ELF-1 (cell line): ENCODE results near the gene RCBTB1.
"Not testable (repeated sequence)": the region's sequence is repeated elsewhere in the genome, so short reads cannot be mapped to it uniquely, and the experiment has no call there.

Experiments
- DNase-seq: peaks from one replicate; pipeline ENCODE4 v3.0.0-alpha.2; 2016; ENCODE audit warnings: low read depth, low spot score

The RCBTB1 gene

GRCh38 chr13:49521224-49521623 is 64.1 kb downstream of the RCBTB1 start:
- DNase-seq, result no peak

DNA sequence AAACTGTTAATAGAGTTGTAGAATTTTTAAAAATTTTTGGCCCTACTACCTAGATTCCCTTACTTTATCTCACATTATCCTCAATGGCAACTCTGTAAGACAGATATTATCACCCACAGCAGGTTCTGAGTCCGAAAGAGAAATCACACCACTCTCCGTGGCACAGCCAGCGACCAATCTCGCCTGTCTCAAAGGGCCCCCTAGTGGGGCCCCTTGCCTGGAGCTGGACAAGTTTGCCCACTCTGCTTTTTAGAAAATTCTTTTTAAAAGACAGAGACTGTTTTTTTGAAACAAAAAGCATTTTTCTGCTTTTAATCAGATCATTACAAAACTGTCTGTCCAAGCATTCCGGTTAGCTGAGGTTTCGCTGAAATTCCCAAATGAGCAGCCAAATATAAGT is 67.9 kb downstream of the RCBTB1 start:
- peak; percentile 11 for DNase-seq

- no peak for DNase-seq
These were observed 68.9 kb downstream of the RCBTB1 start for GRCh38 chr13:49516467-49516866.

GRCh38 chr13:49512578-49512977 is 72.8 kb downstream of the RCBTB1 start:
- DNase-seq, result no peak

DNA sequence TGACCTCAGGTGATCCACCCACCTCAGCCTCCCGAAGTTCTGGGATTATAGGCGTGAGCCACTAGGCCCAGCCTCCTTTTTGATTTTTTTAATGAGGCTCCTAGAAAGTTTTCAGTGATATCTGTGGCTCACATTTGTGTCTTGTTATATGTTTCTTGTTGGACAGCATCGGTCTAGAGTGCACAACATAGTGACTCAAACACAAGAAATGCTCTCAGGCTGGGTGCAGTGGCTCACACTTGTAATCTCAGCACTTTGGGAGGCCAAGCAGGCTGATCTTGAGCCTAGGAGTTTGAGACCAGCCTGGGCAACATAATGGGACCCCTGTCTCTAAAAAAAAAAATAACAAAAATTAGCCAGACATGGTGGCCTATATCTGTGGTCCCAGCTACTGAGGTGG is 81.4 kb downstream of the RCBTB1 start:
- DNase-seq, result no peak

DNA sequence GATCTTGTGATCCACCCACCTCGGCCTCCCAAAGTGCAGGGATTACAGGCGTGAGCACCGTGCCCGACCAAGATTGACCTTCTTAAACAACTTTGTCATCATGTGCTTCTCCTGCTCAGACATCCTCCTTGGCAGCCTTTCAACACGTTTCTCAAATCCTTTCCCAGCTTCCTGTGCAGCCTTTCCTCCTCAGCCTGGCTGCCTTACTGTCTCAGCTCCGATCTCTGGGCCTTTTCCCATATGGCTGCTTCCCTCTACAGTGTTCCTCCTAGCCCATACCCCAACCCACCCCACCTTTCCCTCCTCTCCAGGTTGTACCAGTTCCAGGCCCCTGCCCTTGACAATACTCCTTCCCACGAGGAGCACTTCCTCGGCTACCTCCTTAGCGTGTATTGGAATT is 82.4 kb downstream of the RCBTB1 start:
- no peak for DNase-seq

GRCh38 chr13:49499889-49500660 is 85.3 kb downstream of the RCBTB1 start:
- no peak for DNase-seq

DNA sequence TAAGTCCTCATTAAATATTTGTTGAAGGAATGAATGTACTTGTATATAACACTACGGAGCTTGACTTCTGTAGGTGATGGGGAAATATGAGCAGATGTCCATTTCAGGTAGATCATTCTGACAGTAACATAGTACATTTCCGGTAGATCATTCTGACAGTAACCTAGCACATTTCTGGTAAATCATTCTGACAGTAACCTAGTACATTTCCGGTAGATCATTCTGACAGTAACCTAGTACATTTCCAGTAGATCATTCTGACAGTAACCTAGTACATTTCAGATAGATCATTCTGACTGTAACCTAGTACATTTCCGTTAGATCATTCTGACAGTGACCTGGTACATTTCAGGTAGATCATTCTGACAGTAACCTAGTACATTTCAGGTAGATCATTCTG is 87.2 kb downstream of the RCBTB1 start:
- no peak for DNase-seq

GRCh38 chr13:49497272-49497671 is 88.1 kb downstream of the RCBTB1 start:
- no peak for DNase-seq

DNA sequence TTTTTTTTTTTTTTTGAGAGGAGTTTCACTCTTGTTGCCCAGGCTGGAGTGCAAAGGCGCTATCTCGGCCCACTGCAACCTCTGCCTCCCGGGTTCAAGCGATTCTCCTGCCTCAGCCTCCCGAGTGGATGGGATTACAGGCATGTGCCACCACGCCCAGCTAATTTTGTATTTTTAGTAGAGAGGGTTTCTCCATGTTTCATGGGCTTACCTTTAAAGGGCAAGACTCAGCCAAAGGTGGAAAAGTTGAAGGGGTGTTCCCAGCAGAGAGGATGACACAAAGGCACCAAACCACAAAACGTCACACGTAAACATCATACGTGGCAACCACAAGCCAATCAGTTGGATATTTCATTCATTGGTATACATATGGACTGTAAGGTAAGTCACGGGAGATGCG is 88.5 kb downstream of the RCBTB1 start:
- not testable (repeated sequence) for DNase-seq

- peak; percentile 82 for DNase-seq
These were observed 89.3 kb downstream of the RCBTB1 start, which contains the start of gene PHF11 for GRCh38 chr13:49495783-49496762. TSS of gene PHF11 (plus strand) at chr13:49495953. CDS start at chr13:49496002, 49 bp downstream.

DNA sequence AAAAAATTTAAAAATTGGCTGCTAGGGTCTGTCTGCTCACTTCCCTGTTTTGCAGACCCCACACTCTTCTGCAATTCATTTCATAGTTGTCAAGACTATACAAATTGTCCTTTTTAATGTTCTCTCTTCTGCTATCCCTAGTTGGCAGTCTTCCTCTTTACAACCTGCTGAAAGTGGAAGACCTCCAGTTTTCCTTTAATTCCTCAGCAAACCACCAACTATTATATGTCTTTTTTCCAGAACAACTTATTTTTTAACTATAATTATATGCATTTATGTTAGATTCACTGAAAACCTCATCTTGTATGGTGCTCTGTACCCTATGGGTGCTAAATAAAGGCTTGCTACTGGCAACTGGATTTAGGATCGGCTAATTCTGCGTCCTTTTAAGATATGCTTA is 90.7 kb downstream of the RCBTB1 start:
- DNase-seq, result no peak

GRCh38 chr13:49488563-49488962 is 96.8 kb downstream of the RCBTB1 start:
- no peak for DNase-seq
